Measurements from ENCODE around the gene CLEC2D.
A peak's percentile ranks its signal among the peaks of the same experiment; 100 is the strongest.
"Not testable (repeated sequence)": the region's sequence is repeated elsewhere in the genome, so short reads cannot be mapped to it uniquely, and the experiment has no call there.

The CLEC2D gene

GRCh38 chr12:9708853-9709252 lies 39.3 kb downstream of the CLEC2D start:
- Histone ChIP-seq H3K4me2 (ENCODE audit: low read length) (0 out of 2 replicates have a peak overlapping the region, but pooled peaks have one; percentile 80), H3K36me3 (ENCODE audit: control insufficient read depth, low read length) (peaks cover 9% of the 10 kb centered on the region; the same call in 1 of the 2 replicates), H3K79me2 (ENCODE audit: control insufficient read depth, low read length) (no peaks in the 10 kb centered on the region), H3K27me3 (ENCODE audit: control insufficient read depth, low read length) (no peaks in the 10 kb centered on the region), H3K9me3 (ENCODE audit: control insufficient read depth, insufficient read depth, low read length) (peaks cover 8% of the 10 kb centered on the region; the same call in 1 of the 2 replicates), H3F3A (ENCODE audit: control insufficient read depth, insufficient read depth) (peaks cover 18% of the 10 kb centered on the region), H4K20me1 (ENCODE audit: control insufficient read depth, insufficient read depth, low read depth, low read length) (no peaks in the 10 kb centered on the region), H3K4me1 (ENCODE audit: control insufficient read depth, low read length) (peaks cover 82% of the 10 kb centered on the region), H3K4me3 (ENCODE audit: low read length) (no peak overlapping the region), H3K9me2 (replicated peaks; ENCODE audit: control insufficient read depth, low read length) (no peaks in the 10 kb centered on the region), H3K27ac (ENCODE audit: low read depth, low read length) (no peak overlapping the region)
- TF ChIP-seq CTCF (IDR thresholded peaks at IDR 0.05; ENCODE audit: low read depth, low read length, poor library complexity, severe bottlenecking) (no peak), EZH2phosphoT487 (IDR thresholded peaks at IDR 0.05; ENCODE audit: borderline replicate concordance, low read length) (no peak)

GRCh38 chr12:9710584-9711375 lies 41.3 kb downstream of the CLEC2D start:
- H3K36me3 ChIP-seq (ENCODE audit: control insufficient read depth, low read length), result peaks cover 9% of the 10 kb centered on the region; the same call in 1 of the 2 replicates
- peaks cover 15% of the 10 kb centered on the region for H3F3A ChIP-seq (ENCODE audit: control insufficient read depth, insufficient read depth)
- no peaks in the 10 kb centered on the region for H3K27me3 ChIP-seq (ENCODE audit: control insufficient read depth, low read length)
- H4K20me1 ChIP-seq (ENCODE audit: control insufficient read depth, insufficient read depth, low read depth, low read length), result no peaks in the 10 kb centered on the region
- TF ChIP-seq EZH2phosphoT487 (IDR thresholded peaks at IDR 0.05; ENCODE audit: borderline replicate concordance, low read length) (no peak), CTCF (IDR thresholded peaks at IDR 0.05; ENCODE audit: low read depth, low read length, poor library complexity, severe bottlenecking) (no peak)
- H3K27ac ChIP-seq (ENCODE audit: low read depth, low read length), result no peak overlapping the region
- no peak overlapping the region for H3K4me3 ChIP-seq (ENCODE audit: low read length)
- no peaks in the 10 kb centered on the region for H3K9me3 ChIP-seq (ENCODE audit: control insufficient read depth, insufficient read depth, low read length)
- H3K9me2 ChIP-seq (replicated peaks; ENCODE audit: control insufficient read depth, low read length), result no peaks in the 10 kb centered on the region
- H3K79me2 ChIP-seq (ENCODE audit: control insufficient read depth, low read length), result no peaks in the 10 kb centered on the region
- H3K4me1 ChIP-seq (ENCODE audit: control insufficient read depth, low read length), result peaks cover 97% of the 10 kb centered on the region
- H3K4me2 ChIP-seq (ENCODE audit: low read length), result no peak overlapping the region

GRCh38 chr12:9711664-9712063 lies 42.2 kb downstream of the CLEC2D start:
- H3K4me1 ChIP-seq (ENCODE audit: control insufficient read depth, low read length), result peaks cover 97% of the 10 kb centered on the region

GRCh38 chr12:9713032-9713558 lies 43.6 kb downstream of the CLEC2D start:
- H3K36me3 ChIP-seq (ENCODE audit: control insufficient read depth, low read length); H3K9me2 ChIP-seq (replicated peaks; ENCODE audit: control insufficient read depth, low read length); H3F3A ChIP-seq (ENCODE audit: control insufficient read depth, insufficient read depth); H3K9me3 ChIP-seq (ENCODE audit: control insufficient read depth, insufficient read depth, low read length); H4K20me1 ChIP-seq (ENCODE audit: control insufficient read depth, insufficient read depth, low read depth, low read length); H3K27me3 ChIP-seq (ENCODE audit: control insufficient read depth, low read length); H3K79me2 ChIP-seq (ENCODE audit: control insufficient read depth, low read length): not testable (repeated sequence)
- Histone ChIP-seq H3K4me2 (ENCODE audit: low read length) (peak overlapping the region; percentile 58), H3K4me1 (ENCODE audit: control insufficient read depth, low read length) (peaks cover 97% of the 10 kb centered on the region), H3K4me3 (ENCODE audit: low read length) (peak overlapping the region; percentile 40), H3K27ac (ENCODE audit: low read depth, low read length) (peak overlapping the region; percentile 63)

More at GRCh38 chr12:9711664-9712063, 42.2 kb downstream of the CLEC2D start:
- no peaks in the 10 kb centered on the region for H4K20me1 ChIP-seq (ENCODE audit: control insufficient read depth, insufficient read depth, low read depth, low read length)
- no peaks in the 10 kb centered on the region for H3K79me2 ChIP-seq (ENCODE audit: control insufficient read depth, low read length)
- H3F3A ChIP-seq (ENCODE audit: control insufficient read depth, insufficient read depth), result peaks cover 9% of the 10 kb centered on the region
- H3K4me2 ChIP-seq (ENCODE audit: low read length), result peak overlapping the region; percentile 12; the same call in 1 of the 2 replicates
- peaks cover 6% of the 10 kb centered on the region; the same call in 1 of the 2 replicates for H3K36me3 ChIP-seq (ENCODE audit: control insufficient read depth, low read length)
- no peaks in the 10 kb centered on the region for H3K27me3 ChIP-seq (ENCODE audit: control insufficient read depth, low read length)
- TF ChIP-seq EZH2phosphoT487 (IDR thresholded peaks at IDR 0.05; ENCODE audit: borderline replicate concordance, low read length) (no peak), CTCF (IDR thresholded peaks at IDR 0.05; ENCODE audit: low read depth, low read length, poor library complexity, severe bottlenecking) (no peak)
- no peaks in the 10 kb centered on the region for H3K9me2 ChIP-seq (replicated peaks; ENCODE audit: control insufficient read depth, low read length)
- H3K9me3 ChIP-seq (ENCODE audit: control insufficient read depth, insufficient read depth, low read length), result no peaks in the 10 kb centered on the region
- H3K27ac ChIP-seq (ENCODE audit: low read depth, low read length), result no peak overlapping the region
- H3K4me3 ChIP-seq (ENCODE audit: low read length), result no peak overlapping the region

All from DOHH2 (cell line).